Esophagus squamous epithelium (tissue), 4 donors: ENCODE data around the gene ST7.

Experiments used
- POLR2A ChIP-seq, 4 donors: fragments of 450-650 bp; IDR thresholded peaks; one replicate each; pipeline ENCODE4 v1.6.1; 2017; ENCODE audit warnings: antibody characterized with exemption in 4 of 4, mild to moderate bottlenecking in 4 of 4, moderate library complexity in 3 of 4
- TF ChIP-seq, protein P1 (sequence below), 6 experiments: fragments of 450-650 bp in 4 of 6; fragments of 200-600 bp in 2 of 6; sonication (generic) in 2 of 6; IDR thresholded peaks; one replicate each; pipeline ENCODE4 v1.5.1; 2016 to 2019; ENCODE audit warnings: antibody characterized with exemption in 6 of 6, mild to moderate bottlenecking in 4 of 6, moderate library complexity in 4 of 6

DNA sequence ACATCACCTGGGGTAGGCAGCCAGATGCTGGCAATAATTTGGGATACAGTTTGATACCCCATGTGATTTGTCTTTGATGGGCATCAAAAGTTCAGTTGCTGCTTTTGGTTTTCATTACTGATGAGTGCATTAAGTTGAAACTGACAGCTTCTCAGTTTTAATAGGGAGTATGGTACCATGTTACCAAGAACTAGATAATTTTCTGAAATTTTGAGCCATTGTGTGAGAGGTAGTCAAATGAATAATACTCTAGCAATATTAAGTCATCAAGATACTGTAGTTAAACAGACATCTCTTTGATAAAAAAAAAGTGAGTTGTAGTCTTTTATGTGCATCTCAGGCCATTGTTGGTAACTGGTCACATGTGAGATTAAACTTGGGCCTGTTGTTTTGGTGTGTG is 71.5 kb downstream of the ST7 start:
- TF ChIP-seq, protein P1, sequence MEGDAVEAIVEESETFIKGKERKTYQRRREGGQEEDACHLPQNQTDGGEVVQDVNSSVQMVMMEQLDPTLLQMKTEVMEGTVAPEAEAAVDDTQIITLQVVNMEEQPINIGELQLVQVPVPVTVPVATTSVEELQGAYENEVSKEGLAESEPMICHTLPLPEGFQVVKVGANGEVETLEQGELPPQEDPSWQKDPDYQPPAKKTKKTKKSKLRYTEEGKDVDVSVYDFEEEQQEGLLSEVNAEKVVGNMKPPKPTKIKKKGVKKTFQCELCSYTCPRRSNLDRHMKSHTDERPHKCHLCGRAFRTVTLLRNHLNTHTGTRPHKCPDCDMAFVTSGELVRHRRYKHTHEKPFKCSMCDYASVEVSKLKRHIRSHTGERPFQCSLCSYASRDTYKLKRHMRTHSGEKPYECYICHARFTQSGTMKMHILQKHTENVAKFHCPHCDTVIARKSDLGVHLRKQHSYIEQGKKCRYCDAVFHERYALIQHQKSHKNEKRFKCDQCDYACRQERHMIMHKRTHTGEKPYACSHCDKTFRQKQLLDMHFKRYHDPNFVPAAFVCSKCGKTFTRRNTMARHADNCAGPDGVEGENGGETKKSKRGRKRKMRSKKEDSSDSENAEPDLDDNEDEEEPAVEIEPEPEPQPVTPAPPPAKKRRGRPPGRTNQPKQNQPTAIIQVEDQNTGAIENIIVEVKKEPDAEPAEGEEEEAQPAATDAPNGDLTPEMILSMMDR (IDR thresholded peaks at IDR 0.05) = no peak
- TF ChIP-seq POLR2A (IDR thresholded peaks at IDR 0.05) = no peak
